Activated CD8-positive, alpha-beta T cell treated with anti-CD3 and anti-CD28 coated beads for 36 hours (primary cell): Measurements from ENCODE around the gene CD163. TPM values are rescaled to one million over a fixed set of nuclear protein-coding genes. Genes with fewer than 3 reads are reported as not detected.

Source experiments
- ATAC-seq: fragments of 200-7000 bp; cut with Tn5 transposase; one replicate; pipeline ENCODE4 v1.10.0; 2021; ENCODE audit warnings: mild to moderate bottlenecking, moderate library complexity
- CTCF ChIA-PET: fragments of 350-600 bp; sonication (Branson Sonifier 250); formaldehyde crosslinking; loops from one replicate; lab custom pipeline; 2021; ENCODE audit warnings: antibody characterized with exemption; lab: Charles Lee
- POLR2A ChIA-PET: fragments of 350-600 bp; sonication (Branson Sonifier 250); formaldehyde crosslinking; loops from one replicate; lab custom pipeline; 2021; ENCODE audit warnings: antibody characterized with exemption; lab: Charles Lee
- DNase-seq: peaks from one replicate; pipeline ENCODE4 v3.0.0-alpha.2; 2020
- H3K27ac Mint-ChIP-seq: one replicate; pipeline ENCODE4 v1.8.0; 2021; ENCODE audit warnings: mild to moderate bottlenecking, mixed read lengths
- H3K27me3 Mint-ChIP-seq: one replicate; pipeline ENCODE4 v1.8.0; 2021; ENCODE audit warnings: mixed read lengths
- H3K36me3 Mint-ChIP-seq: one replicate; pipeline ENCODE4 v1.8.0; 2021; ENCODE audit warnings: low read depth, mixed read lengths
- H3K4me1 Mint-ChIP-seq: one replicate; pipeline ENCODE4 v1.8.0; 2021; ENCODE audit warnings: low read depth, mixed read lengths
- H3K4me3 Mint-ChIP-seq: one replicate; pipeline ENCODE4 v1.8.0; 2021; ENCODE audit warnings: mild to moderate bottlenecking, moderate library complexity, mixed read lengths
- H3K9me3 Mint-ChIP-seq: one replicate; pipeline ENCODE4 v1.8.0; 2021; ENCODE audit warnings: mixed read lengths
- CTCF ChIP-seq: fragments of 200-600 bp; IDR thresholded peaks from one replicate; pipeline ENCODE4 v1.8.0; 2022; ENCODE audit warnings: antibody characterized with exemption, mild to moderate bottlenecking
- intact Hi-C: fragments of 100-400 bp; cut with micrococcal nuclease; formaldehyde crosslinking; loops from one replicate; pipeline ENCODE4 v1.10.0; 2022
- total RNA-seq, 2 experiments: library from RNA; stranded (reverse); gene quantifications; one replicate each; pipeline ENCODE4 v1.2.3, GENCODE V29; 2021

CD163 gene
- total RNA-seq, 2 experiments from 2014 or later: not detected

GRCh38 chr12:7496451-7496850 lies 7.1 kb downstream of the CD163 start:
- CTCF ChIA-PET: no interaction called here
- no peak for ATAC-seq
- Mint-ChIP-seq H3K27ac (no peak overlapping the region), H3K36me3 (no peaks in the 10 kb centered on the region), H3K27me3 (peaks cover 19% of the 10 kb centered on the region), H3K4me1 (no peaks in the 10 kb centered on the region), H3K4me3 (no peak overlapping the region), H3K9me3 (no peaks in the 10 kb centered on the region)
- no peak for TF ChIP-seq CTCF
- POLR2A ChIA-PET: no interaction called here
- intact Hi-C loops: no loop called here
- no peak for DNase-seq

GRCh38 chr12:7495136-7495535 lies 8.4 kb downstream of the CD163 start:
- POLR2A ChIA-PET: no interaction called here
- Mint-ChIP-seq H3K27me3 (peaks cover 16% of the 10 kb centered on the region), H3K9me3 (no peaks in the 10 kb centered on the region), H3K27ac (no peak overlapping the region), H3K4me3 (no peak overlapping the region), H3K4me1 (no peaks in the 10 kb centered on the region), H3K36me3 (no peaks in the 10 kb centered on the region)
- intact Hi-C loops: no loop called here
- ATAC-seq: no peak
- CTCF ChIA-PET: no interaction called here
- no peak for TF ChIP-seq CTCF
- DNase-seq: no peak

- H3K4me3 Mint-ChIP-seq: no peak overlapping the region
- no peaks in the 10 kb centered on the region for H3K9me3 Mint-ChIP-seq
- H3K36me3 Mint-ChIP-seq: no peaks in the 10 kb centered on the region
- ATAC-seq (no peak), DNase-seq (no peak)
- H3K27ac Mint-ChIP-seq: no peak overlapping the region
- intact Hi-C loops: no loop called here
- TF ChIP-seq CTCF: no peak
- ChIA-PET CTCF (no interaction called here), POLR2A (no interaction called here)
- peaks cover 14% of the 10 kb centered on the region for H3K27me3 Mint-ChIP-seq
- H3K4me1 Mint-ChIP-seq: no peaks in the 10 kb centered on the region
Measured at GRCh38 chr12:7493006-7493405, 10.6 kb downstream of the CD163 start.

GRCh38 chr12:7486512-7486911 lies 17.1 kb downstream of the CD163 start:
- no peak for DNase-seq
- Mint-ChIP-seq H3K9me3 (no peaks in the 10 kb centered on the region), H3K4me1 (no peaks in the 10 kb centered on the region), H3K27me3 (peaks cover 8% of the 10 kb centered on the region), H3K36me3 (no peaks in the 10 kb centered on the region), H3K4me3 (no peak overlapping the region), H3K27ac (no peak overlapping the region)
- no peak for TF ChIP-seq CTCF
- POLR2A ChIA-PET: no interaction called here
- CTCF ChIA-PET: no interaction called here
- no peak for ATAC-seq
- intact Hi-C loops: no loop called here

GRCh38 chr12:7485095-7485494 lies 18.5 kb downstream of the CD163 start:
- intact Hi-C loops: no loop called here
- no peak overlapping the region for H3K27ac Mint-ChIP-seq
- H3K4me3 Mint-ChIP-seq: no peak overlapping the region
- POLR2A ChIA-PET: no interaction called here
- CTCF ChIA-PET: no interaction called here
- no peaks in the 10 kb centered on the region for H3K4me1 Mint-ChIP-seq
- TF ChIP-seq CTCF: no peak
- H3K27me3 Mint-ChIP-seq: peaks cover 8% of the 10 kb centered on the region
- no peak for ATAC-seq
- no peaks in the 10 kb centered on the region for H3K36me3 Mint-ChIP-seq
- H3K9me3 Mint-ChIP-seq: no peaks in the 10 kb centered on the region
- DNase-seq: no peak
